Mesodermal cell (in vitro differentiated cells): ENCODE measurements around the gene HYAL2.

Experiments
- H3K27ac ChIP-seq: 2 replicates; pipeline ENCODE4 v1.7.0; 2013; ENCODE audit warnings: mild to moderate bottlenecking, low read depth, low read length, moderate library complexity; ENCODE audit not compliant: severe bottlenecking
- H3K36me3 ChIP-seq: 2 replicates; pipeline ENCODE4 v1.7.1; 2013; ENCODE audit warnings: mild to moderate bottlenecking, low read length, moderate library complexity; ENCODE audit not compliant: control insufficient read depth, insufficient read depth
- H3K4me1 ChIP-seq: one replicate; pipeline ENCODE4 v1.7.1; 2013; ENCODE audit warnings: mild to moderate bottlenecking, low read length; ENCODE audit not compliant: insufficient read depth, control insufficient read depth, poor library complexity, severe bottlenecking
- H3K4me3 ChIP-seq: 2 replicates; pipeline ENCODE4 v1.7.0; 2013; ENCODE audit warnings: low read length, control low read depth, mild to moderate bottlenecking; ENCODE audit not compliant: insufficient read depth, poor library complexity, severe bottlenecking; ENCODE audit errors: extremely low read depth
- H3K9me3 ChIP-seq: 2 replicates; pipeline ENCODE4 v1.7.1; 2013; ENCODE audit warnings: mild to moderate bottlenecking, low read length, moderate library complexity; ENCODE audit not compliant: control insufficient read depth
- WGBS, 2 experiments: methylation state at CpG; one replicate each; pipeline ENCODE4 v1.1.5; 2013; ENCODE audit warnings: missing lambda C conversion rate in 2 of 2; ENCODE audit not compliant: insufficient coverage in 2 of 2; 5-methylcytosine and 5-hydroxymethylcytosine counted together

HYAL2 gene

GRCh38 chr3:50327129-50327528 is 4.6 kb upstream of the HYAL2 start:
- no peak overlapping the region for H3K27ac ChIP-seq
- H3K9me3 ChIP-seq, result no peaks in the 10 kb centered on the region
- WGBS, 2 experiments, result 90 to 100% methylated on average over 2 of the region's 4 CpGs
- peaks cover 34% of the 10 kb centered on the region for H3K4me1 ChIP-seq
- peaks cover 53% of the 10 kb centered on the region for H3K36me3 ChIP-seq
- peak overlapping the region; percentile 91 for H3K4me3 ChIP-seq

DNA sequence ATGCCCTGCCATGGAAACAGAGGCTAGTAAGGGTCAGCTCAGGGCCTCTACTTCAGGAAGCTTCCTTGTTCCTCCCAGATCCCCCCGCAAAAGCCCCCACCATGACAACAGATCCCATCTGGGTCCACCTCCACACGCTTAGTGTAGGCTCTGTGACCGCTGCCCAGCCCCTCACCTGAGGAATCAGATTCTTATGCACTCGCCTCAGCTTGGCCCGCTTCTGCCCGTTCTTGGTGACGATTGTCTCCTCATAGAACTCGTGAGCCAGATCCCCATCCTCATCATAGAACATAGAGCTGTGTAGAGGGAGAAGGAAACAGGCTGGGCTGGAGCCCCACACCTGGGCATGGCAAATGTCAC is 3.6 kb upstream of the HYAL2 start:
- Histone ChIP-seq H3K27ac (no peak overlapping the region), H3K4me3 (no peak overlapping the region), H3K36me3 (peaks cover 44% of the 10 kb centered on the region), H3K9me3 (no peaks in the 10 kb centered on the region), H3K4me1 (peaks cover 37% of the 10 kb centered on the region)
- 94 to 96% methylated on average over 3 to 7 of the region's 8 CpGs for WGBS, 2 experiments

- WGBS, 2 experiments, result 90 to 95% methylated on average over 9 to 11 of the region's 11 CpGs
- Histone ChIP-seq H3K9me3 (no peaks in the 10 kb centered on the region), H3K36me3 (peaks cover 38% of the 10 kb centered on the region), H3K4me3 (no peak overlapping the region), H3K4me1 (peaks cover 37% of the 10 kb centered on the region), H3K27ac (no peak overlapping the region)
These were observed 3.1 kb upstream of the HYAL2 start for GRCh38 chr3:50325497-50326181.

DNA sequence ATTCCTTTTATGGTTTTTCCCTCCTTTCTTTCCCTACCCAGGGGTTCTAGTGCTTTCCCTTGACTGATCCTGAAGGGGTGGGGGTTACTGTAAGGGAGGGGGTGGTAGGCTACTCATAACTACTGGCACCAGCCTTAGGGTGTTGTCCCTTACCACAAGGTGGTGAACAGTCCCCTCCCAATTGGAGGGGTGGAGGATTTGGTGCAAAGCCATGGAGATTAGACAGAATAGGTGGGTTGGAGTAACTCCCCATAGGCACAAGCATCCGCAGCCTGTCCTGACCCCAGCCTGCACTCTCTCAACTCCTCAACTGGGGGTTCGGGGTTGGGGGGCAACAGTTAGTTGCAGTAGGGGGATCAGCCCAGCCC is 2.6 kb upstream of the HYAL2 start:
- H3K27ac ChIP-seq, result no peak overlapping the region
- H3K4me3 ChIP-seq, result no peak overlapping the region
- H3K9me3 ChIP-seq, result no peaks in the 10 kb centered on the region
- peaks cover 40% of the 10 kb centered on the region for H3K4me1 ChIP-seq
- no CpG with 5 or more reads among the region's 2 CpGs for WGBS, 2 experiments
- peaks cover 36% of the 10 kb centered on the region for H3K36me3 ChIP-seq

GRCh38 chr3:50324351-50325112 is 2.0 kb upstream of the HYAL2 start:
- Histone ChIP-seq H3K4me3 (no peak overlapping the region), H3K36me3 (peaks cover 36% of the 10 kb centered on the region), H3K9me3 (no peaks in the 10 kb centered on the region), H3K4me1 (peaks cover 44% of the 10 kb centered on the region), H3K27ac (no peak overlapping the region)
- 73 to 80% methylated on average over 4 of the region's 4 CpGs for WGBS, 2 experiments

DNA sequence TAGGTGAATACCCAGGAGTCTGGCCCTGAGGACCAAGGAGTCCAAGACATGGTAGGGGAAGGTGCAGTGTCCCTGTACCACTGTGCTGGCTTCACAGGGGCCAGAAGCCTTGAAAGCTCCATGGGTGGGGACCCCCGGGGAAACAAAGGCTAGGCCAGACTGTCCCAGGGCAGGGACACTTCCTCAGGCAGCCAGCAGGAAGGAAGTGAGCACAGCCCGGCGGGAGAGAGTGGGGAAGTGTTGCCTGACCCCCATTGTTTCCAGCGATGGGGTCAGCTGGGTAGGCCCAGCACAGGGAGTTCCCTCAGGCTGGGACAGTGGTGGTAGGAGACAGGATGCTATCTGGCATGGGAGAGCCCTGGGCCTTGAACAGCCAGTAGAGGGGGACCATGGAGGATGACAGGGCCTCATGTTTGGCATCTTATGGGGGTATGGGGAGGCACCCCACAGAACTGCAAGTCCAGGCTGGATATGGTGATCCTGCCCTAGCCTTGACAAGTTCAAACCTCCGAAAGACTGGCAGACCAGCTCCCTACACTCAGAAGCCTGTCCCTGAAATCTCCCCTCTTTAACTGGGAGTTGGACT is 1.2 kb upstream of the HYAL2 start:
- Histone ChIP-seq H3K36me3 (peaks cover 41% of the 10 kb centered on the region), H3K9me3 (no peaks in the 10 kb centered on the region), H3K4me3 (no peak overlapping the region), H3K4me1 (peaks cover 50% of the 10 kb centered on the region), H3K27ac (peak overlapping the region; percentile 49)
- 78 to 82% methylated on average over 4 of the region's 5 CpGs for WGBS, 2 experiments

DNA sequence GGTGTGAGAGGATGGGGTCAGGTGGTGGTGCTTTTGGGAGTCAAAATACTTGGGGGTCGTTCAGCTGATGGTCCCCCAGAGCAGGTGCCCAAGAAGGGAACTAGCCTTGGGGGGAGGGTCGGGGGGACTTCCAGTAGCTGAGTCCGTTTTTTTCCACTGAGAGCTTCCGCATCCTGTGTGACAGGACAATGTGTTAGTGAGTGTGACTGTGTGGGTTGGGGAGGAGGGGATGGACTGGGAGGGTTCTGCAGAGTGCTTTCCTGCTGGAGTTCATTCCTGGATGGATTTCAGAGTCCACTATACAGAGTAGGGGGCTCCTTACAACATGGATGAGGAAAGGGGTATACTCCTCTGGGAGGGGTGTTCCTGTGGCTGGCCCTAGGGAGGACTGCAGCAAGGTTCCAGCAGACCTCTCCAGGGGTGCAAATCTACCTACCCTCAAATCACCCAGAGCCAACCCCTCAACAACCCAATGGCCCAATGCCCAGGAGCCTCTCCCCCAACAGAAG is 601 bp upstream of the HYAL2 start:
- peak overlapping the region; percentile 81 for H3K4me3 ChIP-seq
- peak overlapping the region; percentile 99 for H3K27ac ChIP-seq
- peaks cover 47% of the 10 kb centered on the region for H3K36me3 ChIP-seq
- 63 to 74% methylated on average over 3 to 4 of the region's 4 CpGs for WGBS, 2 experiments
- no peaks in the 10 kb centered on the region for H3K9me3 ChIP-seq
- peaks cover 50% of the 10 kb centered on the region for H3K4me1 ChIP-seq

- Histone ChIP-seq H3K27ac (peak overlapping the region; percentile 99), H3K36me3 (peaks cover 58% of the 10 kb centered on the region), H3K4me3 (peak overlapping the region; percentile 81), H3K9me3 (no peaks in the 10 kb centered on the region), H3K4me1 (peaks cover 56% of the 10 kb centered on the region)
- 7 to 15% methylated on average over 14 of the region's 14 CpGs for WGBS, 2 experiments
These were observed 495 bp downstream of the HYAL2 start for GRCh38 chr3:50322115-50322385.

GRCh38 chr3:50321336-50322114 is 1.0 kb downstream of the HYAL2 start:
- Histone ChIP-seq H3K27ac (peak overlapping the region; percentile 99), H3K4me3 (peak overlapping the region; percentile 81), H3K9me3 (no peaks in the 10 kb centered on the region), H3K36me3 (peaks cover 62% of the 10 kb centered on the region), H3K4me1 (peaks cover 57% of the 10 kb centered on the region)
- 0 to 1% methylated on average over 34 to 44 of the region's 59 CpGs for WGBS, 2 experiments

DNA sequence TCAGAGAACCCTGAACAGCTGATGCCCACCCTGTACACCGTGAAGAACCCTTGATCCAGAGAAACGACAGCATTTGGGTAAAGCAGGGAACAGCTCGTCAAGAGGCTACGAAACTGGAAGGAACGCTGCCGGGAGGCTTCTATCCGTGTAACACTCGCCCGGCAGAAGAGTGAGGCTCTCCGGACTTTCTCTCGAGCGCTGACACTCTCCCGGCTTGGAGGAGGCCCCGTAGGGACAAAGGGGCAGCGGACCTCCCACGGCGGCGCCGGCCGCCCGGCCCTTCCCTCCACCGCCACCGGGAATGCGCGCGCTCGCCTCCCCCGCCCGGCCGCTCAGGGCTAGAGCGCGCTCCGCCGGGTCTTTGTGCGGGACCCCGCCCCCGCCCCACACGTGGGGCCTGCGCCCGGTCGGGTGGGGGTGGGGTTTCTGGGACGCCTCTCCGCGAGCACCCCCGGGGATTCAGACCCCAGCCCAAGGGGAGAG is 1.7 kb downstream of the HYAL2 start:
- Histone ChIP-seq H3K27ac (peak overlapping the region; percentile 99), H3K9me3 (no peaks in the 10 kb centered on the region), H3K4me3 (peak overlapping the region; percentile 81), H3K36me3 (peaks cover 62% of the 10 kb centered on the region), H3K4me1 (peaks cover 57% of the 10 kb centered on the region)
- 0% methylated on average over 23 to 26 of the region's 45 CpGs for WGBS, 2 experiments
